ENCODE measurements around the gene KIFAP3.

Gene KIFAP3

DNA sequence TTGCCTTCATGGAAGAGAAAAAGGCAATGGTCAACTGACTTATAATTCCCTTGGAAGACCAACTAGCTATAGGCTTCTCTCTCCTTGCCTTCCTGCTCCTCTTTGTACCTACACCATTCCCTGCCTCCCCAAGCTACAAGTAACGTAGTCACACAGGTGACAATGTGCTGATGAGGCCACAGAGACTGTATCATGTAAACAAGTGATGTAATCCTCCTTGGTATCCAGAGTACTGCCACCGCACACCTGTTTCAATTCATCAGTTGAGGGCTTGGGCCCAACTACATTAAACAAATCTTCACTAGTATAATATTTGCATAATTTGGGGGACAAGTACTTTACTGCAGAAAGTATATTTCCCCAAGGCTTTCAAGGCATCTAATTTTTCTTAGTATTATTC is 104.4 kb downstream of the KIFAP3 start:
- Histone ChIP-seq H3K4me1 (ENCODE audit: control insufficient read depth in 1 of 2, insufficient read depth in 2 of 2, low read length in 2 of 2) (no peaks in the 10 kb centered on the region), H3K36me3 (ENCODE audit: control insufficient read depth in 1 of 2, insufficient read depth in 2 of 2, low read length in 2 of 2) (peaks cover 0 to 6% of the 10 kb centered on the region in 2 donors)

DNA sequence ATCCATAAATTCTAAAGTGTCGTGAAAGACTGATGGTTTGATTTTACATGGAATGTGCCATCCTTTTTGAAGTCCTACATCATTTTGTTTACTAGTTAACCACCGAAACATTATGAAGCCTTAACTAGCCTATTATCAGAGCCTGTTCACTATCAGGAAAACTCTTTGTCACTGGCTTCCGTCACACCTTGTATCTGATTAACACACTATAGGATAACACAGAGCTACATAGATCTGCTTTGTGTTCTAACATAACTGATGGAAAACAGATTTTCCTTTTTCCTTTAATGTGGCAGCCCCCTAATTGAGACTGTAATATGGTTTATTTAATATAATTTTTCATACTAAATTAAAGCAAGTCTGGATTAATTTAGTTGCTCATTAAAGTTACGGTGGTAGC is 106.3 kb downstream of the KIFAP3 start:
- no peak overlapping the region for H3K27ac ChIP-seq (ENCODE audit: low read length)
- H3K4me1 ChIP-seq (ENCODE audit: control insufficient read depth in 1 of 2, insufficient read depth in 2 of 2, low read length in 2 of 2): no peaks in the 10 kb centered on the region
- no peak overlapping the region for H3K4me3 ChIP-seq (ENCODE audit: low read depth in 1 of 2, low read length in 2 of 2)
- no peaks in the 10 kb centered on the region for H3K9me3 ChIP-seq (ENCODE audit: control insufficient read depth in 1 of 2, low read length in 2 of 2)
- H3K36me3 ChIP-seq (ENCODE audit: control insufficient read depth in 1 of 2, insufficient read depth in 2 of 2, low read length in 2 of 2): peaks cover 0 to 8% of the 10 kb centered on the region in 2 donors
- H3K27me3 ChIP-seq (ENCODE audit: low read depth, low read length): no peaks in the 10 kb centered on the region

More for the DNA sequence above, 104.4 kb downstream of the KIFAP3 start:
- Histone ChIP-seq H3K27ac (ENCODE audit: low read length) (no peak overlapping the region), H3K4me3 (ENCODE audit: low read depth in 1 of 2, low read length in 2 of 2) (no peak overlapping the region), H3K9me3 (ENCODE audit: control insufficient read depth in 1 of 2, low read length in 2 of 2) (no peaks in the 10 kb centered on the region), H3K27me3 (ENCODE audit: low read depth, low read length) (no peaks in the 10 kb centered on the region)

DNA sequence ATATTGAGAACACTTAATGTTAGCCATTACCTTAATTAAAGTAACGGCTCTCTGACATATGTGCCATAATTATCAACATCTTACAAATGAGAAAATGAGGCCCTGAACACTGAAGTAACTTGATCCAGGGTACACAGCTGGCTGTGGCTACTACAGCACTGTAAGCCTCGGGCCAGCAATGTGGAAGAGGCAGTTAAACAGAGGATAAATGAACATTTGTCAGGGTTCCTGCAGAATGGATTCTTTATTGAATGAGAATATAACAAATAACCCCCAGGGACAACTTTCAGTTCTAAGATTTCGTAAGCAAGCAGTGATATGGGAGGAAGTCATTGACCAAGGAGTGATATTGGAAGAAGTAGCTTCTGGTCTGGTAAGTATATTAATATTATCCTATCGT is 110.3 kb downstream of the KIFAP3 start:
- Histone ChIP-seq H3K4me1 (ENCODE audit: control insufficient read depth in 1 of 2, insufficient read depth in 2 of 2, low read length in 2 of 2) (no peaks in the 10 kb centered on the region), H3K27me3 (ENCODE audit: low read depth, low read length) (no peaks in the 10 kb centered on the region), H3K4me3 (ENCODE audit: low read depth in 1 of 2, low read length in 2 of 2) (no peak overlapping the region), H3K36me3 (ENCODE audit: control insufficient read depth in 1 of 2, insufficient read depth in 2 of 2, low read length in 2 of 2) (peaks cover 0 to 4% of the 10 kb centered on the region in 2 donors), H3K27ac (ENCODE audit: low read length) (no peak overlapping the region), H3K9me3 (ENCODE audit: control insufficient read depth in 1 of 2, low read length in 2 of 2) (no peaks in the 10 kb centered on the region)

DNA sequence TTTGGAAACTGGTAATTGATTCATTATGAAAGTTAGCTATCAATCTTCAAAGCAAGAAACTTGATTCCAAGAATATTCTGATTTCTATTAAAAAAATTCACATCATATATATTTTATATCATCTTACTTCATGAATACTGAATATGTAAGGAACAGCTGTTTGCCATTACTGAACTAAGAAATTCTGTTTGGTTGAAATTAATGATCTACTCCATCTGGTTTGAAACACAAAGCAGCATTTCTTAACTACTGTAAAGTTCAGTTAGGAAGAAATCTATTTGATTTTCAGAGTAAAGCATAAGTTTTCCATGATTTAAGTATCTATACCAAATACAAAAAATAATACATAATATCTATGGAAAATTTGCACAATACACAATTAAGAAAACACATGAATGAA is 114.8 kb downstream of the KIFAP3 start:
- H3K27me3 ChIP-seq (ENCODE audit: low read depth, low read length): no peaks in the 10 kb centered on the region
- no peak overlapping the region for H3K4me3 ChIP-seq (ENCODE audit: low read depth in 1 of 2, low read length in 2 of 2)
- H3K4me1 ChIP-seq (ENCODE audit: control insufficient read depth in 1 of 2, insufficient read depth in 2 of 2, low read length in 2 of 2): no peaks in the 10 kb centered on the region
- no peak overlapping the region for H3K27ac ChIP-seq (ENCODE audit: low read length)
- H3K9me3 ChIP-seq (ENCODE audit: control insufficient read depth in 1 of 2, low read length in 2 of 2): no peaks in the 10 kb centered on the region
- H3K36me3 ChIP-seq (ENCODE audit: control insufficient read depth in 1 of 2, insufficient read depth in 2 of 2, low read length in 2 of 2): peaks cover 0 to 4% of the 10 kb centered on the region in 2 donors

DNA sequence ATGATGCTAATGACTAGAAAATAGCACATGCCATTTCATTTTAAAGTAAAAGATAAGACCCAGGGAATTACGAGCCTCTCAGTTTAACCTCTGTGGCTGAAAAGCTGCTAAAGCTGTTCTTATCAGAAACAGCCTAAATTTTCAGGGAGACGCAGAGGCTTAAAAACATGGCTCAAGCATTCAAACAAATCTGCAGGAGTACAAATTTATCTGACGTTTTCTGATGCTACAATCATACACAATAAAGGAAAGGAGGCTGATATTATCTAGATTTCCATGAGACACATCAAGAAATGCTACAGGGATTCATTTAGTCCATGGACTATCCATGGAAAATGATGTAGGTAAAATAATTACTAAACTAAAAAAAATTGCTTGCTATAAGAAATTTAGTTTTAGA is 115.5 kb downstream of the KIFAP3 start:
- Histone ChIP-seq H3K27ac (ENCODE audit: low read length) (no peak overlapping the region), H3K27me3 (ENCODE audit: low read depth, low read length) (no peaks in the 10 kb centered on the region), H3K36me3 (ENCODE audit: control insufficient read depth in 1 of 2, insufficient read depth in 2 of 2, low read length in 2 of 2) (peaks cover 0 to 4% of the 10 kb centered on the region in 2 donors), H3K4me1 (ENCODE audit: control insufficient read depth in 1 of 2, insufficient read depth in 2 of 2, low read length in 2 of 2) (no peaks in the 10 kb centered on the region), H3K9me3 (ENCODE audit: control insufficient read depth in 1 of 2, low read length in 2 of 2) (no peaks in the 10 kb centered on the region), H3K4me3 (ENCODE audit: low read depth in 1 of 2, low read length in 2 of 2) (no peak overlapping the region)

DNA sequence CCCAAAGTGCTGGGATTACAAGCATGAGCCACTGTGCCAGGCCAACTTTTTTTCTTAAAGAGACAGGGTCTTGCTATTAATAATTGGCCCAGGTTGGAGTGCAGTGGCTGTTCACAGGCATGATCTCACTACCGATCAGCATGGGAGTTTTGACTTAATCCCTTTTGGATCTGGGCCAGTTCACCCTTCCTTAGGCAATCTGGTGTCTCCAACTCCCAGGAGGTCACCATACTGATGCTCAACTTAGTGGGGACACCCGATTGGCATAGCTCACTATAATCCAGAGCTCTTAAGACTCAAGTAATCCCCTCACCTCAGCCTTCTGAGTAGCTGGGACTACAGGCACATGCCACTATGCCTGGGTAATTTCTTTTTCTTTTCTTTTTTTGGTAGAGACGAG is 116.6 kb downstream of the KIFAP3 start:
- Histone ChIP-seq H3K4me1 (ENCODE audit: control insufficient read depth in 1 of 2, insufficient read depth in 2 of 2, low read length in 2 of 2) (no peaks in the 10 kb centered on the region), H3K27ac (ENCODE audit: low read length) (no peak overlapping the region), H3K36me3 (ENCODE audit: control insufficient read depth in 1 of 2, insufficient read depth in 2 of 2, low read length in 2 of 2) (peaks cover 3 to 4% of the 10 kb centered on the region in 2 donors), H3K4me3 (ENCODE audit: low read depth in 1 of 2, low read length in 2 of 2) (no peak overlapping the region), H3K27me3 (ENCODE audit: low read depth, low read length) (no peaks in the 10 kb centered on the region), H3K9me3 (ENCODE audit: control insufficient read depth in 1 of 2, low read length in 2 of 2) (no peaks in the 10 kb centered on the region)

DNA sequence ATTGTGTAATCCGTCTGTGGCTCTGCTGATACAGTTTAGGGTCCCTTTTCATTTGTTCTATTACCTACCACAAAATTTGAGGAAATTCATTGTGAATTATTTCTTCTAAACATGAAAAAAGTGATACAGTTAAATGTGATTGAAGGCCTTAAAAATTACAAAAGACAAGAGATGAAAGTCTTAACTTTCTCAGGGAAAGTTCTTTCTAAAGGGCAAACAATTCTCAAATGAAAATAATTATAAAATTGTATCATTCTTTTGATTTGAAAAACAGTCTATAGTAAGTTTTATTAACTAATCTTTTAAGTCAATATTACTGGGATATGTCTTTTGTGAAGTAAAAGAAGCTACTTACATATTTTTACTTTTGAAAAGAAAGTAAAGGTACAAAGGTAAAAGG is 123.4 kb downstream of the KIFAP3 start:
- Histone ChIP-seq H3K4me3 (ENCODE audit: low read depth in 1 of 2, low read length in 2 of 2) (no peak overlapping the region), H3K36me3 (ENCODE audit: control insufficient read depth in 1 of 2, insufficient read depth in 2 of 2, low read length in 2 of 2) (peaks cover 3 to 4% of the 10 kb centered on the region in 2 donors), H3K4me1 (ENCODE audit: control insufficient read depth in 1 of 2, insufficient read depth in 2 of 2, low read length in 2 of 2) (no peaks in the 10 kb centered on the region), H3K9me3 (ENCODE audit: control insufficient read depth in 1 of 2, low read length in 2 of 2) (no peaks in the 10 kb centered on the region), H3K27ac (ENCODE audit: low read length) (no peak overlapping the region), H3K27me3 (ENCODE audit: low read depth, low read length) (no peaks in the 10 kb centered on the region)

DNA sequence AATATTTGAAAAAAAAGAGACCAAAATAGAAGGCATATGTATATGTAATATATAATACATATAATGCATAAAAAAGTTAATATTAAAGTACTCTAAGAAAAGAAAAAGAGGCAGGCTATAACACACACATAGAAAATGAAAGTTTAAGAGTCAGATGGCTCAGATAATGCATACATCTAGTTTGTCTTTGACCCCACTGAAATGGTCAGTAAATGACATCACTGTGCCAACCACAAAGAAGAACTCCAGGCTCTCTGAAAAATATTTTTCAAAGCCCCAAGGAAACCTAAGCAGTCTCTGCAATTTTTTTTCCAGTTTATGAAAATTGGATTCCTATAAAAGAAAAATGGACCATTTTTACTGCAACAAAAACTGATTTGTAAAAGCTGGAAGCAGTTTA is 125.4 kb downstream of the KIFAP3 start:
- no peak overlapping the region for H3K27ac ChIP-seq (ENCODE audit: low read length)
- H3K4me3 ChIP-seq (ENCODE audit: low read depth in 1 of 2, low read length in 2 of 2): no peak overlapping the region
- no peaks in the 10 kb centered on the region for H3K27me3 ChIP-seq (ENCODE audit: low read depth, low read length)
- no peaks in the 10 kb centered on the region for H3K9me3 ChIP-seq (ENCODE audit: control insufficient read depth in 1 of 2, low read length in 2 of 2)
- H3K36me3 ChIP-seq (ENCODE audit: control insufficient read depth in 1 of 2, insufficient read depth in 2 of 2, low read length in 2 of 2): peaks cover 3 to 5% of the 10 kb centered on the region in 2 donors
- no peaks in the 10 kb centered on the region for H3K4me1 ChIP-seq (ENCODE audit: control insufficient read depth in 1 of 2, insufficient read depth in 2 of 2, low read length in 2 of 2)

DNA sequence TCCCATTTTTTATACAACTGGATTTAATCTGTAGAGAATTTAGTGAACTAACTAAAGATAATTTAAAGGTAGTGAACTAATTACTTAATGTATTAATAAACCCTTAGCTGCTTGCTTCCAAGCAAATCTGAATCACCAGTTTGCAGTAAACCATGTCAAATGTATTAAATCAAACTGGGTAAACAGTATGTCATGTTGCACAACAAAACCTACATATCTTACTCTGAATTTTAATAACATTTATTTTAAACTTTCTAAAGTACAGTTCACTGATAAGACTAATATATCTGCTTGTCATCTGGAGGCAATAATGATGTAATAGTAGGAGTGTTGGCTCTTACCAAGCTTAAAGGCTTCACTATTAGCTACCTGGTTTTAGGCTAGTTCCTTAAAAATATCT is 128.3 kb downstream of the KIFAP3 start:
- no peaks in the 10 kb centered on the region for H3K4me1 ChIP-seq (ENCODE audit: control insufficient read depth in 1 of 2, insufficient read depth in 2 of 2, low read length in 2 of 2)
- H3K36me3 ChIP-seq (ENCODE audit: control insufficient read depth in 1 of 2, insufficient read depth in 2 of 2, low read length in 2 of 2): peaks cover 0 to 5% of the 10 kb centered on the region in 2 donors
- no peaks in the 10 kb centered on the region for H3K27me3 ChIP-seq (ENCODE audit: low read depth, low read length)
- no peaks in the 10 kb centered on the region for H3K9me3 ChIP-seq (ENCODE audit: control insufficient read depth in 1 of 2, low read length in 2 of 2)
- no peak overlapping the region for H3K4me3 ChIP-seq (ENCODE audit: low read depth in 1 of 2, low read length in 2 of 2)
- H3K27ac ChIP-seq (ENCODE audit: low read length): no peak overlapping the region

DNA sequence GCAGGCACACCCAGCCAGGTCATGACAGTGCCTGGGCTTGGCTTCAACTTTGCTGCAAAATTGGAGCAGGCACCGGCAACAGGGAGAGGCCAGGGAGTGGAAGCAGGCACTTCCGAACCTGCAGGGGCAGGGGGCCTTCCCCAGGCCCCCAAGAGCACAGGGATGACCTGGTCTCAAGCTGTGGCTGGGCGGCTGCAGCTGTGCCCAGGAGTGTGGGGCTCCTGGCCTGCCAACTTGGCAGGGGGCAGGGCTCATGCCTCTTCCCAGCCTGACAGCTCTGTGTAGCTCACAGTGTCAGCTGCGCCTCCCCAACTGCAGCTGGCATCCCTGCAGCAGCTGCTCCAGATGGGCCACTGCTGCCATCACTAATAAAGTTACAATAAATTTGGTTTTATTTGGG is 129.3 kb downstream of the KIFAP3 start:
- H3K4me3 ChIP-seq (ENCODE audit: low read depth in 1 of 2, low read length in 2 of 2): no peak overlapping the region
- no peaks in the 10 kb centered on the region for H3K9me3 ChIP-seq (ENCODE audit: control insufficient read depth in 1 of 2, low read length in 2 of 2)
- no peaks in the 10 kb centered on the region for H3K4me1 ChIP-seq (ENCODE audit: control insufficient read depth in 1 of 2, insufficient read depth in 2 of 2, low read length in 2 of 2)
- no peak overlapping the region for H3K27ac ChIP-seq (ENCODE audit: low read length)
- peaks cover 3 to 5% of the 10 kb centered on the region in 2 donors for H3K36me3 ChIP-seq (ENCODE audit: control insufficient read depth in 1 of 2, insufficient read depth in 2 of 2, low read length in 2 of 2)
- H3K27me3 ChIP-seq (ENCODE audit: low read depth, low read length): no peaks in the 10 kb centered on the region

DNA sequence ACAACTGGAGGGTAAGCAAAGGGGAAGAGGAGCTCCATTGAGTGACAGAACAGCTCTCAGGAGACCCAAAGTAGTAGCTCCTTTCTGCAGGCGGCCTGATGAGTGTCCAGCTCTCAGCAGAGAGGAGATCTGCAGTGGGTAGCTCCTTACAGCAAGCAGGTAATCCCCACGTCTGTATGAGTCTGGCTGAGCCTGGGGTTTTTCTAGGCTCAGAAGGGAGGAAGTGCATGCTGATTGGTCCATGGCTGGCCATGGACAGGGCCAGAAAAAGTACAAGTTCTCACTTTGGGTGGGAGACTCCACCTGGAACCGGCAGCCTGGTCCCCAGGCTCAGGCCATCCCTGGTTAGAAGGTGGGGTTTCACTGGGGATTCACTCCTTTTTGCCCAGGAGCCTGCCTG is 129.9 kb downstream of the KIFAP3 start:
- no peak overlapping the region for H3K4me3 ChIP-seq (ENCODE audit: low read depth in 1 of 2, low read length in 2 of 2)
- no peak overlapping the region for H3K27ac ChIP-seq (ENCODE audit: low read length)
- H3K9me3 ChIP-seq (ENCODE audit: control insufficient read depth in 1 of 2, low read length in 2 of 2): no peaks in the 10 kb centered on the region
- no peaks in the 10 kb centered on the region for H3K27me3 ChIP-seq (ENCODE audit: low read depth, low read length)
- H3K4me1 ChIP-seq (ENCODE audit: control insufficient read depth in 1 of 2, insufficient read depth in 2 of 2, low read length in 2 of 2): no peaks in the 10 kb centered on the region
- H3K36me3 ChIP-seq (ENCODE audit: control insufficient read depth in 1 of 2, insufficient read depth in 2 of 2, low read length in 2 of 2): peaks cover 3 to 5% of the 10 kb centered on the region in 2 donors

DNA sequence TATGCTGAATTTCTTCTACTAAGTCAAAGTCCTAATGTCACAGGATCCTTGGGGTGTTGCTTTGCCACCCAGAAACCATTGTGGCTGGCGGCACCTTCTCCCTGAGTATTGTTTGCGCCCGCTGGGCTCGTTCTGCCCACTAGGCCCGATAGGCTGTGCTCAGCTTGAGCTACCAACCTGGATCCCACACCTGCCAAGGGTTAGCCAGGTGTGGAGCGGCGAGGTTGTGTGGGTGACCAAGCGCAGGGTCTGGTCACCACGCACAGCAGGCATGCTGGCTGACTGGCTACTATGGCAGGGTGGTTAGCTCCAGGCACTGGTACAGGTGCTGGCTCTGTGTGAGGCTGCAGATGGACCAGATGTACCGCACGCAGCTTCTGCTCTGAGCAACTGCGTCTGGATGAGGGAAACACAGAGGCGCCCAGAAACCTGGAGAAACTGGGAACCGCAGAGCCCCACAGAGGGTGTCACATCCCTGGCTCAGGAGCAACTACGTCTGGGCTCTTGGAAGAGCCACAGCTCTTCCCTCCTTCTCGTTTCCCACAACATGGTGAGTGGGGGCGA is 130.4 kb downstream of the KIFAP3 start:
- Histone ChIP-seq H3K27me3 (ENCODE audit: low read depth, low read length) (no peaks in the 10 kb centered on the region), H3K9me3 (ENCODE audit: control insufficient read depth in 1 of 2, low read length in 2 of 2) (no peaks in the 10 kb centered on the region), H3K4me1 (ENCODE audit: control insufficient read depth in 1 of 2, insufficient read depth in 2 of 2, low read length in 2 of 2) (no peaks in the 10 kb centered on the region), H3K27ac (ENCODE audit: low read length) (no peak overlapping the region), H3K4me3 (ENCODE audit: low read depth in 1 of 2, low read length in 2 of 2) (no peak overlapping the region), H3K36me3 (ENCODE audit: control insufficient read depth in 1 of 2, insufficient read depth in 2 of 2, low read length in 2 of 2) (peaks cover 3 to 5% of the 10 kb centered on the region in 2 donors)
